Ascending aorta (tissue), 2 donors: ENCODE results near the gene MYOZ1. TPM values are rescaled to one million over a fixed set of nuclear protein-coding genes. Genes with fewer than 3 reads are reported as not detected.
A peak's percentile ranks its signal among the peaks of the same experiment; 100 is the strongest.

Experiments
- DNase-seq, 2 donors: peaks; one replicate each; pipeline ENCODE4 v3.0.0-alpha.2; 2019; ENCODE audit warnings: low spot score in 2 of 2
- H3K27ac ChIP-seq, 2 donors: fragments of 200-600 bp; sonication (generic); one replicate each; pipeline ENCODE4 v1.5.1; 2016 to 2017; ENCODE audit warnings: mild to moderate bottlenecking in 1 of 2
- H3K27me3 ChIP-seq: fragments of 200-600 bp; sonication (generic); one replicate; pipeline ENCODE4 v1.5.1; 2017
- H3K36me3 ChIP-seq, 2 donors: fragments of 200-600 bp; sonication (generic); one replicate each; pipeline ENCODE4 v1.5.1; 2016
- H3K4me1 ChIP-seq, 2 donors: fragments of 200-600 bp; sonication (generic); one replicate each; pipeline ENCODE4 v1.5.1; 2016 to 2017; ENCODE audit warnings: mild to moderate bottlenecking in 1 of 2
- H3K4me3 ChIP-seq, 2 donors: fragments of 200-600 bp; sonication (generic); one replicate each; pipeline ENCODE4 v1.5.1; 2016 to 2017; ENCODE audit warnings: mild to moderate bottlenecking in 1 of 2
- H3K9me3 ChIP-seq, 2 donors: fragments of 200-600 bp; sonication (generic); one replicate each; pipeline ENCODE4 v1.5.1; 2016
- CTCF ChIP-seq, 3 experiments: fragments of 200-600 bp in 2 of 3; fragments of 450-650 bp in 1 of 3; sonication (generic) in 2 of 3; IDR thresholded peaks; one replicate each; pipeline ENCODE4 v1.5.1; 2016 to 2019; ENCODE audit warnings: antibody characterized with exemption in 3 of 3, mild to moderate bottlenecking in 1 of 3, moderate library complexity in 1 of 3
- intact Hi-C: fragments of 100-400 bp; cut with DNase I; formaldehyde crosslinking; loops from one replicate; pipeline ENCODE4 v1.15.1; 2023
- total RNA-seq: library from RNA; depleted of rRNA; stranded (reverse); fragments of >200 nt; gene quantifications from one replicate; pipeline ENCODE4 v1.1.0, GENCODE V29; 2016

Gene MYOZ1
- total RNA-seq, 1 donor from 2014 or later = 8.5 TPM

GRCh38 chr10:73649876-73650536 lies 8.7 kb upstream of the MYOZ1 start:
- TF ChIP-seq CTCF (IDR thresholded peaks at IDR 0.05) = no peak
- no peak for DNase-seq
- intact Hi-C loops = loop anchor here (10.0 kb wide), 1 partner anchor 235 kb away; the partner anchor contains the start of gene ANXA7
- H3K4me1 ChIP-seq = peaks cover 7 to 13% of the 10 kb centered on the region in 2 donors
- H3K4me3 ChIP-seq = no peak overlapping the region
- H3K36me3 ChIP-seq = no peaks in the 10 kb centered on the region
- no peak overlapping the region for H3K27ac ChIP-seq
- no peaks in the 10 kb centered on the region for H3K27me3 ChIP-seq
- no peaks in the 10 kb centered on the region for H3K9me3 ChIP-seq

GRCh38 chr10:73648975-73649829 lies 7.9 kb upstream of the MYOZ1 start:
- H3K27me3 ChIP-seq = no peaks in the 10 kb centered on the region
- H3K36me3 ChIP-seq = no peaks in the 10 kb centered on the region
- no peak overlapping the region for H3K4me3 ChIP-seq
- no peak overlapping the region for H3K27ac ChIP-seq
- peaks cover 7 to 13% of the 10 kb centered on the region in 2 donors for H3K4me1 ChIP-seq
- no peaks in the 10 kb centered on the region for H3K9me3 ChIP-seq
- no peak for TF ChIP-seq CTCF (IDR thresholded peaks at IDR 0.05)
- no peak for DNase-seq
- intact Hi-C loops = loop anchor here (10.0 kb wide), 1 partner anchor 234 kb away; the partner anchor contains the start of gene ANXA7

GRCh38 chr10:73647875-73648651 lies 6.8 kb upstream of the MYOZ1 start:
- Histone ChIP-seq H3K4me3 (peak overlapping the region; percentile 60 to 91), H3K9me3 (no peaks in the 10 kb centered on the region), H3K27me3 (no peaks in the 10 kb centered on the region), H3K4me1 (peaks cover 7 to 13% of the 10 kb centered on the region in 2 donors), H3K36me3 (no peaks in the 10 kb centered on the region), H3K27ac (peak overlapping the region; percentile 4 to 57)
- no peak for TF ChIP-seq CTCF (IDR thresholded peaks at IDR 0.05)
- intact Hi-C loops = loop anchor here (10.0 kb wide), 1 partner anchor 233 kb away; the partner anchor contains the start of gene ANXA7
- DNase-seq = no peak

- Histone ChIP-seq H3K4me3 (peak overlapping the region; percentile 60 to 91), H3K4me1 (peaks cover 7 to 13% of the 10 kb centered on the region in 2 donors), H3K36me3 (no peaks in the 10 kb centered on the region), H3K27ac (peak overlapping the region; percentile 4 to 57), H3K9me3 (no peaks in the 10 kb centered on the region), H3K27me3 (no peaks in the 10 kb centered on the region)
- peak in 1 of 2 donors; percentile 78 for DNase-seq
- TF ChIP-seq CTCF (IDR thresholded peaks at IDR 0.05) = no peak
- intact Hi-C loops = loop anchor here (10.0 kb wide), 1 partner anchor 233 kb away; the partner anchor contains the start of gene ANXA7
These were observed 6.1 kb upstream of the MYOZ1 start for GRCh38 chr10:73647211-73647874.

- H3K4me1 ChIP-seq = peaks cover 7 to 17% of the 10 kb centered on the region in 2 donors
- H3K27me3 ChIP-seq = no peaks in the 10 kb centered on the region
- no peak for DNase-seq
- intact Hi-C loops = loop anchor here (10.0 kb wide), 1 partner anchor 232 kb away; the partner anchor contains the start of gene ANXA7
- no peaks in the 10 kb centered on the region for H3K9me3 ChIP-seq
- H3K27ac ChIP-seq = no peak overlapping the region
- H3K36me3 ChIP-seq = no peaks in the 10 kb centered on the region
- no peak for TF ChIP-seq CTCF (IDR thresholded peaks at IDR 0.05)
- H3K4me3 ChIP-seq = peak overlapping the region in 1 of 2 donors; percentile 91
These were observed 5.3 kb upstream of the MYOZ1 start for GRCh38 chr10:73646598-73647041.
